HG03432 (cell line): ENCODE data around the gene RAP1GAP2.
"Not testable (repeated sequence)": the region's sequence is repeated elsewhere in the genome, so short reads cannot be mapped to it uniquely, and the experiment has no call there.

Experiments used
- ATAC-seq: cut with Tn5 transposase; IDR thresholded peaks from one replicate; pipeline ENCODE4 v1.9.1; 2021; ENCODE audit warnings: mild to moderate bottlenecking, moderate library complexity; ENCODE audit not compliant: unreplicated experiment

RAP1GAP2 gene

DNA sequence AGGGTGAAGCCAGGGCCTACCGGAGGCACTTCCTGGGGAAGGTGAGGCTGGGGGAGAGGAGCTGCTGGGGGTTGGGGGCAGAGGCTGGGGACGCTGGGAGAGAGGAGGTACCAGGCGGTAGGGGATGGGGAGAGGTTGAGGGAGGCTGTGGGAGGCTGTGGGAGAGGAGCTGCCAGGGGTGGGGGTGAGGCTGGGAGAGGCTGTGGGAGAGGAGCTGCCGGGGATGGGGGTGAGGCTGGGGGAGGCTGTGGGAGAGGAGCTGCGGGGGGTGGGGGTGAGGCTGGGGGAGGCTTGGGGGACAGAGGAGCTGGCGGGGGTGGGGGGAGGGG is 167.8 kb downstream of the RAP1GAP2 start:
- no peak for ATAC-seq

GRCh38 chr17:2964370-2964769 is 168.1 kb downstream of the RAP1GAP2 start:
- ATAC-seq, result no peak

DNA sequence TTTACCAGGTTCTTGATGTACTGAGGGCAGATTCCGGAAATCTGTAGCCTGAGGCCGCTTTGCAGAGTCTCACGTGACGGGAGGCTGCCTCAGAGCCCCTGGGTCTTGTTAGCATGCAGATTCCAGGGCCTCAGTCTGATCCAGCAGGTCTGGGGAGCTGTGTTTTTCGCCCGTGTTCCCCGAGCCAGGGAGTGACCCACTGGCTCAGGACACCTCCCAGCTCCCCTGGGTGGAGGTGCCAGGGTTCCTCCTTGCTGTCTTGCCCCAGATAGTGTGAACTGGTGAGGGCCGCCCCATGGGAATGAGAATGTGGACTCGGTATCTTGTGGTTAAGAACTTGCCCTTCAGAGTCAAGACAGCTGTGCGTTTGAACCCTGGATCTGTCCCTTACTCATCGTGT is 168.6 kb downstream of the RAP1GAP2 start:
- ATAC-seq, result no peak

- ATAC-seq, result no peak
Measured at GRCh38 chr17:2965621-2966595, 169.7 kb downstream of the RAP1GAP2 start.

DNA sequence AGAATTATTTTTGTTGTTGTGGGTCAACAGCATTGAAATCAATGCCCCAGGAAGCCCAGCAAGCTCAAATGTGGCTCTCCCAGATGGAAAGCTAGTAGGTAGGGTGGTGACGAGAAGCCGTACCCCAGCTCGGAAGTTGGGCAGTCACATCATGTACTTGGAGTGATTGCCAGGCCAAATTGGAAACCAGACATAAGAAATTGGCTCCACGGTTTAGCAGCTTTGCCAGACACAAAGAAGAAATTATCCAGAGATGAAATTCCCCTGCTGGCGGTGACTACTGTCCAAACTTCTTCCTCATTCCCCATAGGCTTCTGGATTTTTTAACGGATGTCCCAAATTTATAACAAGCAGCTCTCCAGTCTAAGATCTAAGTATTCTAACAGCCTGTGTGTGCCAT is 171.3 kb downstream of the RAP1GAP2 start:
- no peak for ATAC-seq

DNA sequence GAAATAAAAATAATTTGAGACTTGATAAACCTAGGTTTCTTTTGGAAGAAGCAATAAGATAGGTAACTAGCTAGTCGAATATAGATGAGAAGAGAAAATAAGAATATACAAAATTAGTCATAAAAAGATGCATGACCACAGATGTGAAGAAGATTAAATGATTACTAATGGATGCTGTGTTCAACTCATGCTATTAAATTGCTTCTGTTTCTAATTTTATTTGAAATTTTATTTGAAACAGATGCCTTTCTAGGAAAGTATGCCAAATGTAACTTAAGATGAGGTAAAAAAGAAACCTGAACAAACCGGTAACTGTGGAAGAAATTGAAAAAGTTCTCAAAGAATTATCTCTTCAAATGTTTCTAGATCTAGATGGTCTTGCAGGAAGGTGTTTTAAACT is 175.6 kb downstream of the RAP1GAP2 start:
- no peak for ATAC-seq

DNA sequence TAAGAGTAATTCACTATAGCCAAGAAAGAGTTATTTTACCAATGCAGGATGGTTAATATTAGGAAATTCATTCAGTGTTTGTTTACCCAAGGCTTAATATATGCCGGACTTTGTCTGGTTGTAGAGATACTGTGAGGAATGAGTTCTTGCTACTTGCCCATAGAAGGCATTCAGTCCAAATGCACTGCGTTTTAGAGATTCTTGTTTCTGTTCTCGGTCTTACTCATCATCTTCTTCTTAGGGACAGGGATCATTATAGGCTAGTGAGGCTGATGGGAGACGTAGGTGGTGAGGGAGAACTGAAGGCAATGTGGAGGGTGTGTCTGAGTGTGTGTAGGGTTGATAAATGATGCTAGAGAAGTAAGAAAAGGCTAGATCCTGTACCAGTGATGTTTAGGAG is 176.5 kb downstream of the RAP1GAP2 start:
- ATAC-seq, result no peak

DNA sequence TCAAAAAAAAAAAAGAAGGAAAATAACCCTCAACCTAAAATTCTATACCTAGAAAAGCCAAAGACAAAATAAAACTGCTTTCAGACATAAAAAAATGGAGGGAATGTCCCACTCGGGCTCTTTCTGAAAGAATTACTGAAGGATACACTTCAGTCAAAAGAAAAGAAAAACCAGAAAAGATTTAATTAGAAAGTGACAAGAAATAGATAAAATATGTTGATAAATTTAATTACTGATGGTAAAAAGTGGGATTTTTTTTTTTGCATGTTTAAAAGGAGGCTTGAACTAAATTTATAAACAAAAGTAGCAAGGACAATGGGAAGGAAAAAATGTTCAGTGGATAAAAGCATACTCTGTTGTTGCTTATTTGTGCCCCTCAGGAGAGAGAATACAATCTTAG is 178.1 kb downstream of the RAP1GAP2 start:
- no peak for ATAC-seq

DNA sequence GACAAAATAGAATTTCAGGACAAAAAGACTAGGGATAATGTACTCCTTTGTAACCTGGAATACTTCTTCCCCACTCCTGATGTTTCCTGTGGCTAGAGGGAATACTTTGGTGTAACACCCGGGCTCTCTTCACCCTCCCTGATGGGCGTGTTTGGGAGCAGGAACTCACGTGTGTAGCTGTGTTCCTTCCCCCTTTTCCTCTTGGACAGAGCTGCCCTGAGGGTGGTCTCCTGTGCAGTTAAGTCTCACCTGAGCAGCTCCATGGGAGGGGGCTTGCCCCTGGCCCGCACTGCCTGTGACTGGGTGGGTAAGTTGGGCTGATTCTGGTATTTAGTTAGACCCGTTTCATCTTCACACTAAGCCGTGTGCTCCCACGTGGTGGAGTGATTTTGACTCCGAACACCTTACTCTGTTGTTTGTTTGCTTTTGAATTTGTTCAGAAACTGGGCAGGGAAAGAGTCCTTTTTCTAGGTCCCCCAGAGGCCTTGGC is 179.3 kb downstream of the RAP1GAP2 start:
- ATAC-seq, result no peak

DNA sequence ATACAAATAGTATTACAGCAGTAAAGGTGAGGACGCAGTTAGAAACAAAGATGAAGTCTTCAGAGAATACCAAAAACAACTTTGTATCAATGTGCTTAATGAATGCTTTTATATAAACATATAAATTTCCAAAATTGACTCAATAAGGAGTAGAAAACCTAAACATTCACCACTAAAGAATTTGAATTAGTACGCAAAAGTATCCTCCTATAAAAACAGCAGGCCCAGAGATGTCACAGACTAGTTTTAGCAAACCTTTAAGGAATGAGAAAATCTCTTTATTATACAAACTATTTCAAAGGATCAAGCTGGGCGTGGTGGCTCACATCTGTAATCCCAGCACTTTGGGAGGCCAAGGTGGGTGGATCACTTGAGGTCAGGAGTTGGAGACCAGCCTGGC is 180.9 kb downstream of the RAP1GAP2 start:
- ATAC-seq, result no peak

DNA sequence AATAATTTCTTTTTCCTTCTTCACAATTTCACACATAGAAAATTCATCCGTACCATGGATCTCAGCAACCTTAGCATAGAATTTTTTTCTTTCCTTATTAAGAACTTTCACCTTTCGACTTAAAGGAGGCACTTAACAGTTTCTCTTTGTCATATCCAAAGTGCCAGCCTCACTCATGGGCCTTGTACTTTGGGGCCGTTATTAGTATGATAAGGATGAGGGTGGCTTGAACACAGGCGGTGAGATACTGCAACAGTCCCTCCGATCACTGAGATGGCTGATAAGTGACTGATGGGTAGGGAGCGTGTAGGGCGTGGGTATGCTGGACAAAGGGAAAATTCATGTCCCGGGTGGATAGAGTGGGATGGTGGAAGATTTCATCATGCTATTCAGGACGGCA is 181.9 kb downstream of the RAP1GAP2 start:
- no peak for ATAC-seq

GRCh38 chr17:2978991-2979390 is 182.8 kb downstream of the RAP1GAP2 start:
- ATAC-seq, result no peak

DNA sequence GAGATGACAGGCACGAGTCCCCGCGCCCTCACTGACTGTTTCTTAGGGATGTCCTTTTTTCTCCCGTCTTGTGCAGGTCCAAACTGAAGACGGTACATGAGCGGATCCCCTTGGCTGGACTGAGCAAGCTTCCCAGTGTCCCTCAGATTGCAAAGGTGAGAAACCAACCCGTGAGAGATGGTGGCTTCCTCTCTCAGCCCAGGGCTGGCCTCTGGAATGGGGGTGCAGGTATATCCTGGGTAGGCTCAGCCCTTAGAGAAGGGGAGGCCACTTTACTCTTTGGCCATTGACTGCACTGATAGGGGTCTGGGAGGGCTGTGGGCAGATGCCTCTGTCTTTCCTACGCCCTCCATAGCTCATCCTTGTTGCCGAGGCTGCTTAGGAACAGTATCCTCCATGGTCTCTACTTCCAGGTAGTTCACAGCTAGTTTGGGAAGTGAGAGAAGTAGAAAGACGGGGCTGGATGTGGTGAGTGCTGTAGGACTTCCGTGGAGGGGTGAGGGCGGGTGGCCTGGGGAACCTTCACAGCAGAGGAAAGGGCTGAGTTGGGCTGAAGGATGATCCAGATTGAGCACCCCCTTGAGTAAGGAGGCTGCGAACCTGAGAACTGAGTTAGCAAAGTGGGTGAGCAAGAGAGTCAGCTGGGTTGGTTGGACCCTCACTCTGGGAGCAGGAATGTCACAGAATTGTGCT is 184.1 kb downstream of the RAP1GAP2 start:
- no peak for ATAC-seq

GRCh38 chr17:2980904-2981246 is 184.6 kb downstream of the RAP1GAP2 start:
- no peak for ATAC-seq

GRCh38 chr17:2981325-2981724 is 185.1 kb downstream of the RAP1GAP2 start:
- ATAC-seq, result no peak

- no peak for ATAC-seq
Measured at GRCh38 chr17:2982854-2983253, 186.6 kb downstream of the RAP1GAP2 start.

- no peak for ATAC-seq
Measured at GRCh38 chr17:2983255-2983654, 187.0 kb downstream of the RAP1GAP2 start.

GRCh38 chr17:2985318-2985717 is 189.1 kb downstream of the RAP1GAP2 start:
- ATAC-seq, result no peak

DNA sequence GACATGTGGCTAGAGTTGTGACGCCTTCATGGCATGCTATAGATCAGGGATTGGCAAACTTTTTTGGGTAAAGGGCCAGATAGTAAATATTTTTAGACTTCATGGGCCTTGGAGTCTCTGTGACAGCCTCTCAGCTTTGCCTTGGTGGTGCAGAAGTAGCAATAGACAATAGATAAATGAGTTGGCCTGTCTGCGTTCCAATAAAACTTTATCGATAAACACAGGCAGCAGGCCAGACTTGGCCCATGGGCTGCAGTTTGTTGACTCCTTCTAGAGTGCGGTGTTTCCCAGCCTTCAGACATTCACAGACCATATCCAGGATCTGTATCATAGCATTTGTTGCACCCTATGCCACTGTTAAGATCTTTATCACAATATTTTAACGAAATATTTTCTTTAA is 190.7 kb downstream of the RAP1GAP2 start:
- no peak for ATAC-seq

- ATAC-seq, result not testable (repeated sequence)
Measured at GRCh38 chr17:2989396-2989795, 193.2 kb downstream of the RAP1GAP2 start.

- no peak for ATAC-seq
Measured at GRCh38 chr17:2989855-2990254, 193.6 kb downstream of the RAP1GAP2 start.

DNA sequence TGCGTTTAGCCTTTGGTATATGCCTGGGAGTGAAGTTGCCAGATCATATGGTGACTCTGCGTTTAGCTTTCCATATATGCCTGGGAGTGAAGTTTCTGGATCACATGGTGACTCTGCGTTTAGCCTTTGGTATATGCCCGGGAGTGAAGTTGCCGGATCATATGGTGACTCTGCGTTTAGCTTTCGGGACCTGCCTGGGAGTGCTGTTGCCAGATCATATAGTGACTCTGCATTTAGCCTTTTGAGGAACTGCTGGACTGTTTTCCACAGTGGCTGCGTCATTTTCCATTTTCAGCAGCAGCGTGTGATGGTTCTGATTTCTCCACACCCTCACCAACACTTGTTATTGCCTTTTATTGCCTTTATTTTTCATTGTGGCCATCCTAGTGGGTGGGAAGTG is 194.2 kb downstream of the RAP1GAP2 start:
- ATAC-seq, result no peak
